ENCODE data around the gene EFHB.

GRCh38 chr3:19885468-19885867 lies 48.5 kb downstream of the EFHB start:
- TF ChIP-seq CTCF (IDR thresholded peaks at IDR 0.05): peak; percentile 34 to 60 (median 43)
- no peak for TF ChIP-seq POLR2AphosphoS5 (IDR thresholded peaks at IDR 0.05)
- TF ChIP-seq EP300 (IDR thresholded peaks at IDR 0.05): no peak
- TF ChIP-seq POLR2A (IDR thresholded peaks at IDR 0.05; ENCODE audit: low read depth): no peak

All from esophagus muscularis mucosa (tissue), 4 donors.